Activated CD4-positive, alpha-beta T cell treated with anti-CD3 and anti-CD28 coated beads, Interleukin-2, amount 50 U/mL, for 16 hours (primary cell): Measurements from ENCODE around the gene PCBP4.

Experiments
- DNase-seq: peaks from one replicate; pipeline ENCODE4 v3.0.0-alpha.2; 2020

Gene PCBP4

DNA sequence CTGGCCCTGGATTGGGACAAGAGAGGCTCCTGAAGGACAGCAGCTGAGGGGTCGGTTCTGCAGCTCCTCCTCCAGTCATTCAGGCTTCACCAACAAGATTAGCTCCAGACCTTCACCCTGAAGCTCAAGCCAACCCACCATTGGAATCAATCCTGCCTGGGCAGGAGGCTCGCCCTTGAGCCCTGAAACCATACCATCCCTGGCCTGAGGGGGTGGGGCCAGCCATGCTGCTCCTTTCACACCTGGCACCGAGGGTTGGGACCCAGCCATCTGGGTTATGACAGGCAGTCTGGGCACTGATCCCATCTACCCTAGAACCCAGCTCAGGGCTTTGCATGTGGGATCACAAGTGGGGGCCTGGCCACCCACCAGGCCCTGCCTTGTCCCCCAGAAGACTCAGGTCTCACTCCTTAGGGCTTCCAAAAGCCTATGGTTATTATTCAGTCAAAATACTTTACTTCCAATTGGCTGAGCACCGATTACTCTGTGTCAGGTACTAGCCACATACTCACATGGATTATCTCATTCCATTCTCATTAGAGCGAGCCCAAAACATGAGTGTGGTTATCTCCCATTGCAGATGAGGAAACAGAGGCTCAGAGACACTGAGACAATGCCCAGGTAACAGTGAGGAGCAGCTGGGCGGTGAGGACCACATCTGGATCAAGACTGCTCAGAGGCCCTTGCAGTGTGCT is 3.5 kb upstream of the PCBP4 start:
- no peak for DNase-seq

DNA sequence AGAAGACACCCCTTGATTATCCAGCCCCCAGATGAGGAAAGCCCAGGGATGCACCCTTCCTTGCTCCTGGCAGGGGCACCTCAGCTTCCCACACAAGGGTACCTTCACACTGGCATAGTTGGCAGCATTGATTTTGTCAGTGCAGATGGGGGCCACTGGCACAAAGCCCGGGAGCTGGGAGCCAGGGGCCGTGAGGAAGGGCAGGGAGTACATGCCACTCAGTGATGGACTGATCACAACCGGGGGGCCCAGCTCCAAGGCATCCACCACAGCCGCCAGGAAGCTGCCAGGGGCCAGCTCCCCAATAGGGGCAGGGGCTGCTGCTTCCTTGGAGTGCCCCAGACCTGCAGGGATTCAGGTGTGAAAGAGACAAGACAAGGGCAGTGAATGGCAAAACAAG is 2.6 kb upstream of the PCBP4 start:
- DNase-seq, result no peak

DNA sequence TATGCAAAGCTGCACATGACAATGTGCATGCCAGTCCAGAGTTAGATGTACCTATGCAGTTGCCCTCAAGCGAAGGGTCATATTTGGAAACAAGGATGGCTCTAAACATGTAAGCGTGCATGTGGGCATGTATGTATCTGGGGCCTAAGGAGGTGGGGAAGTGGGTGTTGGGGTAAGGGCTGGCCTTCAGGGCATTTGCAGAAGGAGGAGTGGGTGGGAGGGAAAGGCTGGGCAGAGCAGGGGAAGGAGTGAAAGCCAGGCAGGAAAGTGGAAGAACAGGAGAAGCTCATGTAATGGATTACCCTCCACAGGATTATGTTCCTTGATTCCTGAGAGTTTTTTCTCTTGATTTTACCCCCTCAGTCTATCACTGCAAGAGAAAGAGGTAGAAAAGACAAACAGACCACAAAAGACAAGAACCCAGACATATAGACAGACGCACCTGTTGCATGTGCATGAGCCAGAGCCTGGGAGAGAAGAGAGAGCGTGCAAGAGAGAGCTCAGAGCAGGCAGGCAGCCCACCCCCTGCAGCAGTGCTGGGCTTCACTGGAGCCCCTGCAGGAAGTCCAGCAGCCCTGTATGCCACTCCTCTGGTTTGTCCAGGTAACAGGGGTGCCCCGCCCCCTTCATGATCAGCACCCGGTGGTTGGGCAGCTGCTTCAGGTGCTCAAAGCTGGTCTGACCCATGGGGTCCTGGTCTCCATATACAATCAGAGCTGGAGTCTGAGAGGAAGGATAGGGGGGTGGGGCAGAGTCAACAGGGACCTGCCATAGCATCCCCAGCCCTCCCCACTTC is 1.8 kb upstream of the PCBP4 start:
- no peak for DNase-seq

DNA sequence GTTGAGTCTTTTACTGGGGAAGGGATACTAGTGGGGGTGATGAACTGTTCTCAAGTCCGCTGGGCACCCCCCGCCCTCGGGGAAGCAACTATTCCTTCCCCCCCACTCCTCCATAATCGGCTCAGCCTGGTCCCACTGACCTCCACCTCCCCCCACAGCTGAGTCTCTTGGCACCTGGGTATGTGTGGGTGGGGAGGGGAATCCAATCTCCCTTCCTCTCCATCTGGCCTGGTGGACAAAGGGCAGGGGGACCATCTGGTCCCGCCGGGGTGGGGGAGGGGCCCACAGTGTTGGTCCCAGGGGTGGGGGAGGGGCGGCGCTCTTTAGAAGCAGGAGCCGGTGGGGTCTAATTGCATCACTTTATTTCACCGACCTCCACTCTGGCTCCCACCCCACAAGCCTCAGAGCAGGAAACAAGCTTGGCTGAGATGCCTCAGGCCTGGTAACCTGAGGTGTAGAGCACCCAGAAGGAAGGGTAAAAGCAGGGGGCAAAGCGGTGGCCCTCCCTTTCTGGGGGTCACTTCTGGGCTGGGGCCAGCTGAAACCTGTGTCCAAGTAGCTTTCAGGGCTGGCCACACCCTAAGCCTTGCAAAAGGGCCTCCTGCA is 1.0 kb upstream of the PCBP4 start:
- no peak for DNase-seq

DNA sequence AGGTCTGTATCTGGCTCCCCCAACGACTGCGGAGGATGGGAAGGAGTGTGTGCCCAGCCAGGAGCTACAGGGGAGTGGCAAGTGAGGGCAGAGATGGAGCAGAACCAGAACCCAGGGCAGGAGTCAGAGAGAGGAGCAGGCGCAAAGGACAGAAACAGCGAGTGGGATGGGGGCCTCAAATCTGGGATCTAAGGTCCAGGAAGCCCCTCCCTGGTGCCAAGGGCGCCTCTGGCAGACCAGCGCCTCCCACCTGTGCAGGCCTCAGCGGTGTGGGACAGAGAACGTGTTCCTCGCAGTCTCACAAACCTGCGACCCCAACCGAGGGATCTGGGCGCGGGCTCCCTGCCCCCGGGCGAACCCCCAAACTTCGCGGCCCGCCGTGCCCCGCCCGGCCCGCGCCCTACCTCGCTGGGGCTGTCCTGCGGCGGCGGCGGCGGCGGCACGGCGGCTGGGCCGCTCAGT is 301 bp downstream of the PCBP4 start:
- no peak for DNase-seq

DNA sequence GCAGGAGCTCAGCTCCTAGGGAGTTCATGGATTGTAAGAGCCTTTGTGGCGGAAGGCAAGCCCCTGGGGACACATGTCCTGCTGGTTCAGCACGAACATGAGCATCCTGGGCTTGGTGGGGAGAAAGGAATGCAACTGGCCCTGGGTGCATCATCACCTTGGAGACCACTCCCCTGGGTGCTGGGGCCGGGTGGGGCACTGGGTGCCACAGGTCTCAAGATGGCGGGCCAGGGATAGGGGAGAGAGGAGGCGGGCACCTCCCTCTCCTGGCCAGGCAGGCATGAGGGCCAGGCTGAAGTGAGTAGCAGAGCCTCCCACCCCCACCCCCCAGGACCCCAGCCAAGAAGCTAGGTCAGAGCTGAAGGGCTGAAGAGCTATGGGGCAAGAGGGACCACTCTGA is 768 bp downstream of the PCBP4 start:
- DNase-seq, result no peak

DNA sequence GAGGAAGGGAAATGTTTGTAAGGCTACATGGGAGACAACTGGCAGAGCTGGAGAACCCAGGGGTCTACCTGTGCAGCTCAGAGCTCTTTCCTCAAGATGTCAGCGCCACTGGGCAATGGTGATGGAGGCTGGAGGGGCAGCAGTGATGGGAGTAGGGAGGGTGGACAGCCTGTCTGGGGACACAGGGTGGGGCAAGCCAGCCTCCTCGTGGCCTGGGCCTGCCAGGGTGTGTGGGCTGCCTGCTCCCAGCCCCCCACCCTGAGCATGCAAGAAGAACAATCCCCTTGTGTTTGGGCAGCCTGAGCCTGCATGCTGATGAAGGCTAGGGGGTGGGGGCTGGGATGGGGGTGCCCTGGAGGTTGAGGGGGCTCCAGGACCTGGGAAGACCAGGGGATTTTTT is 1.2 kb downstream of the PCBP4 start:
- no peak for DNase-seq

DNA sequence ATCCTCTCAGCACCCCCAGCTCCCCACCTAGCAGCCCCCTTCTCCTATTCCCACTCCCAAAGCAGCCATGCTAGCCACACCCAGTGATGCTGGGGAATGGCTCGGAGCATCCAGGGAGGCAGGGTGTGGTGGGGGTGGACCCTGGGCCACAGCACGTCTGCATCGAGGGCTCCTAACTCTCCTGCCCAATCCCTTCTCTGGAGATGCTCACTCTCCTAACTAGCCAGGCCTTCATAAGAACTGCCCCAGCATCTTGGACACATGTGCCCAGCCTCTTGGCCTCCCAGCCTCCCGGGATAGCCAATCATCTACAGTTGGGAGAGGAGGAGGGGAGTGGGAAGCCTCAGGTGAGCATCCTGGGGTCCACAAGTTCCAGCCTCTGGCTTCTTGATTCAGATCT is 2.7 kb downstream of the PCBP4 start:
- DNase-seq, result no peak

DNA sequence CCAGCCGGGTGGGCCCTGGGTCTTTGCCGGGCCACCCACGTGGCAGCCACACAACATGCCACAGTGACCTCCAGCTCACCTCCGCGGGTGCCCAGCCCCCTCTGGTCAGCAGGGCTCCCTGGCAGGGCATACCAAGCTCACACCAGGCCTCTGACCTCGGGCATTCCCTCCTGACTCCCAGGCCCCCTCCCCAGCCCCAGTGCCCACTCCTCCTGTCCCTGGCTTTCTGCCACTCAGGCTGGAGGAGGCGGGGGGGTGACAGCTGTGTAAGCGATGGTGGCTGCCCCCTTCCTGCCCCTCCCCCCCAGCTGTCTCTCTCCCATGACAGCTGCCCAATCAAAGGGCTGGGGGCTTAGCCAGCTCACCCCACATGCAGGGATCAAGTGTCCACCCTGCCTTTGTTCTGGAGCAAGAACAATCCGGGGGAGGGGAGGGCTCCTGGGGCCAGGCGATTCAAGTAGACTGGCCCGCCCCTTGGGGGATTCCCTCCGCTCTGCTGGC is 3.3 kb downstream of the PCBP4 start:
- no peak for DNase-seq

DNA sequence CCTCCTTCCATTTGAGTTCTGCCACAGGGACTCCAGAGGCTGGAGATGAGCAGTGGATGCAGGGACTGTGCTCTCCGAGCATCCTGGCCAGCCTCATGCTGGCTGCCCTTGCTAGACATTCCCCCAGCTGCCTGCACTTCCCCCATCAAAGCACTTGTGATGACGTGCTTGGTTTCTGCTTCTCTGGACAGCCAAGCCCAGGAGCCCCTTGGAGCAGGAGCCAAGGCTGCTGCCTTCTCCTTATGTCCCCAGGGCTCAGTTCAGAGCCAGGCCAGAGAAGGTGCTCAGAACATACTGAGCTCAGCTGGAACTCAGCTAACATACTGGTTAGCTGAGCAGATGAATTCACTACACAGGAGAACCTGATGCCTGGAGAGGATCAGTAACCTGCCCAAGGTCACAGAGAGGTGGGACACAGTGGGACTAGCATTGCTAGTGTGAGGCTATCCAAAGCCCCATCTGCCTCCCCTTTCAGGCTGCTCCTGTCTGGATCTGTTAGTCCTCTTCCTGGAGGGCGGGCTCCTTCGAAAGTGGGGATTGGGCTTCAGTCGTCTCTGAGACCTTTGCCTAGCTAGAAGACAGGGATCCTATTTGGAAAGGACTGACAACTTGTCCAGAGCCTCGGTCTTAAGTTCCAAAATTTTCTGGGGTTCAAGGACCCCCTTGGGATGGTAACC is 4.3 kb downstream of the PCBP4 start:
- DNase-seq, result no peak

DNA sequence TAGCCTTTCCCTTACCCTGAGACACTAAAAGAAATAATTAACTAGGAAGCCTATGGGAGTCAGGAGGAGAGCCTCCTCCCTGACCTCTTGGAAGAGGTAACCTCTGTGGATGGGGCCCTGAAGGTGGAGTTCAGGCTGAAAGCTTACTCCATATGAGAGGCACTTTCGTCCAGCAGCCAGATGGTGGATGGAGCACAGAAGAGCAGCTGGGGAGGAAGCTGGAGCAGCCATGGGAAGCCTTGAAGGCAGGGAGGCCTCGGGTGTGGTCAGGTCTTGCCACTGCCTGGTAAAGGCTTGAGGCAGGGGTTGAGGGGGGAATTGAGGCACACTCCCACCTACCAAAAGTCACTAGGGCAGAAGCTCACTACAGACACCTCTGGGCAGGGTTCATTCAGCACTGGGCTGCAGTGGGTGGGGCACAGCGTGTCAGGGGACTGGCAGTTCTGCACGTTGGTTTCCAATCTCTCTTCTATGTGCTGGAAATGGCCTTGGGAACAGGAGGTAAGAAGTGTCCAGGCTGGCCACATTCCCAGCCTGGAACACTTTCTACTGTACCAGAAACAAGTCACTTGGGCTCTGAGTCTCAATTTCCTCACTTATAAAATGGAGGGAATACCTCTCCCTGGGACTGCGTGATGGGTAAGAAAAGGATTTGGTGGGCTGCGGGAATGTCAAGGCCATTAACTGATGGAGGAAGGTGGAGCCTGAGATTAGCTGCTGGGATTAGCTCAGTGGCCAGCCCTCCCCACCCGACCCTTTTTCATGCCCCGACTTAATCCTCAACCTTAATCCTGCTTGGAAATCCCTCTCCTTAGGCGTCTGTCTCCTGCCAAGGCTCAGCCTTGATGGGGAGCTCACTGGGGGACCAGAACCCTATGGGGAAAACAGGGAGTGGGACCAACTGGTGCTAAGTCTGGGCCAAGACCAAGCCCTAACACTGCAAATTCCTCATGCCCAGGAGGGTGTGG is 5.4 kb downstream of the PCBP4 start:
- no peak for DNase-seq

DNA sequence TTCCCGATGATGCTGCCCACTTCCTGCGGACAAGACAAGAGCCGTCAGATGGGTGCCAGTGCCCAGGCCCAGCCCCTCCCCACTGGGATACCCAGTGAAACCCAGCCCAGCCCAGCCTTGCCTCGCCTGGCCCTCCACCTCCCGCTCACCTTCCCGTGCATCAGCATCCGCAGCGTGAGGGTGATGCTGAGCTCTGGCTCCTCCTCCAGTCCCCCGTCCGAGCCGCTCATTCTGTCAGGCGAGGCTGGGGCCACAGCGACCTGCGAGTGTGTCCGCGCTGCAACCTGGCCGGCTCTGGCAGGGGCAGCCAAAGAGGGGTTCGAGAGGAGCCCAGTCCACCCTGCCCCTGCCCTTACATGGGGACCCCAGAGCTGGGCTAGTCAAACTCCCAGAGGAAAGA is 6.2 kb downstream of the PCBP4 start:
- no peak for DNase-seq

DNA sequence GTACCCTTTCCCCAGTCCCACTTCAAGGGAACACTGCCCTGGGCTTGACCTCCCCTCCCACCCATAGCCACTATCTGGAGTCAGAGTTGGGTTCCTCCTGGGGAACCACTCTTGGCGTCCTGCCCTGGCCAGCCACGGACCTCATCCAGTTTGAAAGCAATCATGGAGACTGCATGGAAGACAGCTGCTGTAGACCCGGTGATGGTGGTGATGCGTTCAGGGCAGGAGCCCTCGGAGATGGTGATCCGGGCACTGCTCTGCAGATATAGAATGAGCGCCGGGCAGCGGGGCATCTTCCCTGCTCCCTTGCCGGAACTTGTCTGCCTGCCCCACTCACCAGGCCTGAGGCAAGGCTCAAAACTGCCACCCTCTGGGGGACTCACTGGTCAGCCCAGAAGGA is 6.9 kb downstream of the PCBP4 start:
- DNase-seq, result no peak

DNA sequence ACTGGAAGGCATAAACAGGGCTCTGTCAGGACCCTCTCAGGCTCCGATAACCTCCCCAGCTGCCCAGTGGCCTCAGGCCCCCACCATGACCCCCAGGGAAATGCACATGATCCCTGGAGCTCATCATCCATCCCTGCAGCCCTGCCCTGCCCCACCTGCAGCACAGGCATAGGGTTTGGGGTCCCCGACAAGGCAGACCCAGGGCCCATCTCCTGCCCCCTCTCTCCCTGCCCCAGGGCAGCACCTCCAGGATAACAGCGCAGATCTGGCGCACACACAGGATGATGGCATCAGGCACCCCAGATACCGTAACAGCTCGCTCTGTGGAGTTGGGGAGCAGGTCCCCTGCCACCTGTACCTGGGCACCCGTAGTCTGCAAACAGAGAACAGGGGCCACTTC is 7.6 kb downstream of the PCBP4 start:
- no peak for DNase-seq

DNA sequence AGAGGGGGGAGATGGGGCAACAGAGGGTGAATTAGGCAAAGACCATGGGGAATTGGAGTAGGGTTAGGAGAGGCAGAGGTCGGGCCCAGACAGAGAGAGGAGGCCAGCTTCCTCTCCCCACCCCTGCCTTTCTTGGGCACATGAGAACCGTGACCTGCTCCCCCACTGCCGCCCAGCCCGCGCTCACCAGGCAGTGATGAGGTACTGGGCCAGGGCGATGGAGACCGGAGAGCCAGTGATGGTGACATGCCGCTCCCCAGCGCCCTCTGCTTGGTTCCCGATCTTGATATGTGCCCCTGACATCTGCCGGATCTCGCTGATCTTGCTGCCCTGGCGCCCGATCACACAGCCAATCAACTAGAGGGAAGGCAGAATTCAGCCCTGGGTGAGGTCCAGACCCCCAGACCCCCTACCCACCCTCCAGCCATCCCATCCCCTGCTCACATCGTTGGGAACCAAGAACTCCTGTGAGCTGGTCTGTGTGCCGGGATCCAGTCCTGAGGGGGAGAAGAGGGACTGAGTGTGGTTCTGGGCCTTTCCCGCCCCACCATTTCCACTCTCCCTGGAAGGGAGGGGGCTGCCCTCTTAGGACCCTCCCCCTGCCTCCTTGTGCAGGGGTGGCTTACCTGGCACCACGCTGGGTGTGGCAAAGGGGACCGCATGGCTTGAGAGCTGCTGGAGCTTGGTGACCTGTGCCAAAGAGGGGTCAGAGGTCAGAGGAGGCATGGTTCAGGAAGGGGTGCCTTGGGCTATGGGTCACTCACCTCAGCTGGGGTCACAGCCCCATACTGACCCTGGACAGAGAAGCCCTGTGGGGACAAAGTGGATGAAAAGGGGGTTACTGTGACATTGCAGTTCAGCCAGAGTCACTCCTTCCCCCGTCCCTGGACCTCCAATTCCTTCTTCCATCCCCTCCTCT is 8.4 kb downstream of the PCBP4 start:
- no peak for DNase-seq

DNA sequence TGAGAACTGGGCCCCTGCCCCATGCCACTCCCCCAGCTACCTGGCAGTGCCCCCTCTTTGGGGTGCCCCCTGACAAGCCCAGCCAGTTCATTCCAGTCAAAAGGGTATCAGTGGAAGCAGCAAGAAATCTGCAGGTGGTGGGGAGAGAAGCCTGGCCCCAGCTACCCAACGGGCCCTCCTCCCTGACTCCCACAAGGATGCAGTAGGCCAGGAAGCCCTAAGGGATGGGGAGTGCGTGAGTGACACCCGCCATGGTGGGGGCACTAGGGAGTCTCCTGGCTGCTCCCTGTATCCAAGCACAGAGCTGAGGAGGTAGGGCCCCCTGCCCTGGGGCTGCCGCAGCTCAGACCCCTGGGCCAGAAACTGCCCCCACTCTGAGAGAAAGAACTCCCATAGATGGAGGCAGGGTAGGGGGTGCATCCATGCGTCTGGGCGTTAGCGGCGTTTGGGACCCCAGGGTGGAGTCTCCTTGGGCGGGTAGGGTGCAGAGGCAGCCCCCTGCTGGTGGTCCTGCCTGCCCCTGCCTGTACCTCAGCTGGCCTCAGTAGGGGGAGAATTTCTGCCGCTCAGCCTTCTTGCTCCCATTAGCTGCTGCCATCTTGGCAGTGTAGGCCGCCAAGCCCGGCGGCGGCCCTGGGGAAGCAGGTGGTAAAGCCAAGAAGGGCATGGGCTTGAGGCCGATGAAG is 9.6 kb downstream of the PCBP4 start:
- no peak for DNase-seq

DNA sequence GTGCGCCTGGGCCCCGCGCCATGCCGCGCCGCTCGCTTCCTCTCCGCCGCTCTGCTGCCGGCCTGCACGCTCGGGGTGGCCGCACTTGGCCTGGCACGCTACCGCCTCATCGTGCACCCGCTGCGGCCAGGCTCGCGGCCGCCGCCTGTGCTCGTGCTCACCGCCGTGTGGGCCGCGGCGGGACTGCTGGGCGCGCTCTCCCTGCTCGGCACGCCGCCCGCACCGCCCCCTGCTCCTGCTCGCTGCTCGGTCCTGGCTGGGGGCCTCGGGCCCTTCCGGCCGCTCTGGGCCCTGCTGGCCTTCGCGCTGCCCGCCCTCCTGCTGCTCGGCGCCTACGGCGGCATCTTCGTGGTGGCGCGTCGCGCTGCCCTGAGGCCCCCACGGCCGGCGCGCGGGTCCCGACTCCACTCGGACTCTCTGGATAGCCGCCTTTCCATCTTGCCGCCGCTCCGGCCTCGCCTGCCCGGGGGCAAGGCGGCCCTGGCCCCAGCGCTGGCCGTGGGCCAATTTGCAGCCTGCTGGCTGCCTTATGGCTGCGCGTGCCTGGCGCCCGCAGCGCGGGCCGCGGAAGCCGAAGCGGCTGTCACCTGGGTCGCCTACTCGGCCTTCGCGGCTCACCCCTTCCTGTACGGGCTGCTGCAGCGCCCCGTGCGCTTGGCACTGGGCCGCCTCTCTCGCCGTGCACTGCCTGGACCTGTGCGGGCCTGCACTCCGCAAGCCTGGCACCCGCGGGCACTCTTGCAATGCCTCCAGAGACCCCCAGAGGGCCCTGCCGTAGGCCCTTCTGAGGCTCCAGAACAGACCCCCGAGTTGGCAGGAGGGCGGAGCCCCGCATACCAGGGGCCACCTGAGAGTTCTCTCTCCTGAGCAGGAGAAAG is 11.1 kb downstream of the PCBP4 start:
- DNase-seq, result peak; percentile 26

DNA sequence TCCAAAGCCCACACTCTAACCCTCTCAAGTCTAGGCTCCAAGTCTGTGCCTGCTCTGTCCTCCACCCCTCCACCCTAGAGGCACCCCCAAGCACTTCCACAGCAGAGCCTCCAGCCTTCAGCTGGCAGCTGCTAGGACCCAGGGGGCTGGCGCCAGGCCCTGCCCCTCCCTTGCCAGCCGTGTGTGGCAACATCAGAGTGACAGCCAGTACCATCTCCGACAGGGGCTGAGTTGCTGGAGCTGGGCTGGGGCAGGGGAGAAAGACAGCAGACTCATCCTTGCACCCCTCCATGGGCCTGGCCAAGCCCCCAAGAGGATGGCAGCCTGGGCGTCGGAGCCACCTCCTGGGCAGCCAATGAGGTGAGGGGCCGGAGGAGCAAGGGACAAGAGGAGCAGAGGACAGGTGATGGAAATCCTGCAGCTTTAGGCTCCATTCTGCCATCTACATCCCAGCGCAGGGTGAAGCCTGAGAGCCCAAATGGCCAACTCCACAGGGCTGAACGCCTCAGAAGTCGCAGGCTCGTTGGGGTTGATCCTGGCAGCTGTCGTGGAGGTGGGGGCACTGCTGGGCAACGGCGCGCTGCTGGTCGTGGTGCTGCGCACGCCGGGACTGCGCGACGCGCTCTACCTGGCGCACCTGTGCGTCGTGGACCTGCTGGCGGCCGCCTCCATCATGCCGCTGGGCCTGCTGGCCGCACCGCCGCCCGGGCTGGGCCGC is 11.9 kb downstream of the PCBP4 start, which contains the start of gene GPR62:
GPR62 (plus strand) TSS at position 207 of the 718 bp plus-strand sequence; CDS start at position 479, 272 bp downstream.
- DNase-seq, result no peak
